ENCODE measurements around the gene DHODH.
A peak's percentile ranks its signal among the peaks of the same experiment; 100 is the strongest.
"Not testable (repeated sequence)": the region's sequence is repeated elsewhere in the genome, so short reads cannot be mapped to it uniquely, and the experiment has no call there.

DHODH gene

GRCh38 chr16:72055911-72056310 is 47.4 kb downstream of the DHODH start:
- DNase-seq: no peak

GRCh38 chr16:72057313-72057712 is 48.8 kb downstream of the DHODH start:
- not testable (repeated sequence) for DNase-seq

GRCh38 chr16:72059060-72059459 is 50.5 kb downstream of the DHODH start:
- DNase-seq: peak in 2 of 3 experiments; percentile 8 to 41

- no peak for DNase-seq
Measured at GRCh38 chr16:72060405-72060804, 51.9 kb downstream of the DHODH start.

- no peak for DNase-seq
Measured at GRCh38 chr16:72061564-72061963, 53.0 kb downstream of the DHODH start.

GRCh38 chr16:72064361-72064894 is 55.9 kb downstream of the DHODH start:
- no peak for DNase-seq

GRCh38 chr16:72066747-72067146 is 58.2 kb downstream of the DHODH start:
- peak; percentile 2 to 58 (median 10) for DNase-seq

GRCh38 chr16:72068930-72069329 is 60.4 kb downstream of the DHODH start:
- no peak for DNase-seq

GRCh38 chr16:72072514-72073342 is 64.2 kb downstream of the DHODH start:
- peak in 1 of 3 experiments; percentile 4 for DNase-seq

- no peak for DNase-seq
Measured at GRCh38 chr16:72073560-72074230, 65.2 kb downstream of the DHODH start.

- DNase-seq: not testable (repeated sequence)
Measured at GRCh38 chr16:72075067-72075466, 66.5 kb downstream of the DHODH start.
